Gastroesophageal sphincter (tissue), 4 donors: ENCODE results near the gene EFHC1. TPM values are rescaled to one million over a fixed set of nuclear protein-coding genes. Genes with fewer than 3 reads are reported as not detected.

Source experiments
- ATAC-seq: fragments of 150-250 bp; one replicate; pipeline ENCODE4 v1.9.1; 2016; ENCODE audit warnings: mild to moderate bottlenecking, moderate library complexity
- H3K27ac ChIP-seq, 4 donors: fragments of 200-600 bp; sonication (generic) in 3 of 4; 1 replicate in 3 of 4; 2 replicates in 1 of 4; pipeline ENCODE4 v1.5.1; 2016 to 2019
- H3K27me3 ChIP-seq: fragments of 200-600 bp; sonication (generic); one replicate; pipeline ENCODE4 v1.5.1; 2019
- H3K36me3 ChIP-seq, 2 donors: fragments of 200-600 bp; sonication (generic); one replicate each; pipeline ENCODE4 v1.5.1; 2019; ENCODE audit warnings: control low read depth in 1 of 2
- H3K4me1 ChIP-seq, 3 donors: fragments of 200-600 bp; sonication (generic); 1 replicate in 2 of 3; 2 replicates in 1 of 3; pipeline ENCODE4 v1.5.1; 2016 to 2019; ENCODE audit warnings: control low read depth in 2 of 3
- H3K4me3 ChIP-seq, 2 donors: fragments of 200-600 bp; sonication (generic); one replicate each; pipeline ENCODE4 v1.5.1; 2019; ENCODE audit warnings: mild to moderate bottlenecking in 1 of 2, moderate library complexity in 1 of 2
- H3K9me3 ChIP-seq, 3 donors: fragments of 200-600 bp; sonication (generic); one replicate each; pipeline ENCODE4 v1.5.1; 2017 to 2019; ENCODE audit warnings: control low read depth in 2 of 3
- EP300 ChIP-seq: sonication (generic); formaldehyde crosslinking; IDR thresholded peaks from one replicate; pipeline ENCODE4 v1.6.1; 2017; ENCODE audit warnings: antibody characterized with exemption, mild to moderate bottlenecking
- POLR2A ChIP-seq, 2 donors: fragments of 450-650 bp; IDR thresholded peaks; one replicate each; pipeline ENCODE4 v1.6.1; 2017; ENCODE audit warnings: antibody characterized with exemption in 2 of 2, mild to moderate bottlenecking in 2 of 2, moderate library complexity in 1 of 2
- POLR2AphosphoS5 ChIP-seq: sonication (generic); formaldehyde crosslinking; IDR thresholded peaks from one replicate; pipeline ENCODE4 v1.6.1; 2017; ENCODE audit warnings: antibody characterized with exemption
- WGBS, 2 donors: methylation state at CpG; one replicate each; pipeline ENCODE4 v1.1.5; 2018; ENCODE audit warnings: low coverage in 1 of 2; 5-methylcytosine and 5-hydroxymethylcytosine counted together
- total RNA-seq, 4 donors: library from RNA; depleted of rRNA; stranded (reverse); fragments of >200 nt; gene quantifications; one replicate each; pipeline ENCODE4 v1.1.0, GENCODE V29; 2016
- TF ChIP-seq, protein P1 (sequence below), 4 experiments: fragments of 200-600 bp in 2 of 4; fragments of 450-650 bp in 2 of 4; sonication (generic) in 1 of 4; IDR thresholded peaks; one replicate each; pipeline ENCODE4 v1.5.1; 2017 to 2019; ENCODE audit warnings: antibody characterized with exemption in 4 of 4, mild to moderate bottlenecking in 2 of 4, moderate library complexity in 2 of 4

EFHC1 gene
- total RNA-seq, 4 donors from 2014 or later: 5.1 to 27.4 (median 12.9) TPM

DNA sequence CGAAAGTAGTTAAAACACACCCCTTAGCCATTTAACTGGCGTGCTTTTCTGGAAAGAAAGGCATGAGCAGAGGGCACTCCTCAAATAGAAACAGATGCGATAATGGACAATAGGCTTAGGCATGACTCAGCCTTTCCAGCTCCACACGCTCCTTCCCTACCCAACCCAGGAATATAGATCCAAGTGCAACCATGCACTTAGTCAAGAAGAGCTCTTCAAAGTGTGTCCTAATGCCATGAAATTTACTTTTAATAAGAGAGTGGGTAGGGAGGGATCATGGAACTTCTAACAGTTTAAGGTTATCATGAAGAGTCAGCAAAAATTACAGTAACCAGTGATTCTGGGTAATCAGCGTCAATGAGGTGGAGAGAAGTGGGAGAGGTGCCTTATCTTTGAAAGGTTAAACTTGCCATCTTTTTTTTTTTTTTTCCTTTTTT is 2.4 kb upstream of the EFHC1 start:
- Histone ChIP-seq H3K27ac (peak overlapping the region in 3 of 4 donors; percentile 3 to 22 (median 13)), H3K9me3 (no peaks in the 10 kb centered on the region), H3K36me3 (no peaks in the 10 kb centered on the region), H3K4me3 (no peak overlapping the region), H3K4me1 (peaks cover 0 to 31% (median 0%) of the 10 kb centered on the region in 3 donors), H3K27me3 (no peaks in the 10 kb centered on the region)
- ATAC-seq: no peak
- TF ChIP-seq, protein P1, sequence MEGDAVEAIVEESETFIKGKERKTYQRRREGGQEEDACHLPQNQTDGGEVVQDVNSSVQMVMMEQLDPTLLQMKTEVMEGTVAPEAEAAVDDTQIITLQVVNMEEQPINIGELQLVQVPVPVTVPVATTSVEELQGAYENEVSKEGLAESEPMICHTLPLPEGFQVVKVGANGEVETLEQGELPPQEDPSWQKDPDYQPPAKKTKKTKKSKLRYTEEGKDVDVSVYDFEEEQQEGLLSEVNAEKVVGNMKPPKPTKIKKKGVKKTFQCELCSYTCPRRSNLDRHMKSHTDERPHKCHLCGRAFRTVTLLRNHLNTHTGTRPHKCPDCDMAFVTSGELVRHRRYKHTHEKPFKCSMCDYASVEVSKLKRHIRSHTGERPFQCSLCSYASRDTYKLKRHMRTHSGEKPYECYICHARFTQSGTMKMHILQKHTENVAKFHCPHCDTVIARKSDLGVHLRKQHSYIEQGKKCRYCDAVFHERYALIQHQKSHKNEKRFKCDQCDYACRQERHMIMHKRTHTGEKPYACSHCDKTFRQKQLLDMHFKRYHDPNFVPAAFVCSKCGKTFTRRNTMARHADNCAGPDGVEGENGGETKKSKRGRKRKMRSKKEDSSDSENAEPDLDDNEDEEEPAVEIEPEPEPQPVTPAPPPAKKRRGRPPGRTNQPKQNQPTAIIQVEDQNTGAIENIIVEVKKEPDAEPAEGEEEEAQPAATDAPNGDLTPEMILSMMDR (IDR thresholded peaks at IDR 0.05): no peak
- TF ChIP-seq EP300 (no peak), POLR2AphosphoS5 (no peak), POLR2A (IDR thresholded peaks at IDR 0.05) (no peak)
- 23 to 44% methylated on average over 5 of the region's 5 CpGs for WGBS, 2 donors

DNA sequence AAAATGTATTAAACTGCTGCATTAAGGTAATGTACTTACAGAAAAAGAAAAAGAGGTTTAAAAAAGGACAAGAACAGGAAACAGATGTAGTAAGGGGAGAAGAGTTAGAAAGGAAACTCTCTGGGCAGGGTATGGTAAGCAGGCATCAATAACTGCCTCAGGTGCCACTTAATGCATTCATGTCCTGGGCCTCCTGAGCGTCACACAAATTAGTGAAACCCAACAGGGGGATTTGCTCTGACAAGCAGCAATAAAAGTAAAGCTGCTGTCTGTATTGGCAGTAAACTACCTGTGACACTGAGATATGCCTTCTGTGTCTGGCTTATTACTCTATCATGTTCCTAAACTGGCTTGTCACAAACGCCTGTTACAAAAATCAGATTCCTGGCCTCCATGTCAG is 1.5 kb upstream of the EFHC1 start:
- Histone ChIP-seq H3K27me3 (no peaks in the 10 kb centered on the region), H3K4me3 (no peak overlapping the region), H3K27ac (no peak overlapping the region), H3K36me3 (no peaks in the 10 kb centered on the region), H3K9me3 (no peaks in the 10 kb centered on the region), H3K4me1 (peaks cover 0 to 31% (median 0%) of the 10 kb centered on the region in 3 donors)
- ATAC-seq: no peak
- TF ChIP-seq EP300: no peak
- TF ChIP-seq POLR2AphosphoS5: no peak
- TF ChIP-seq POLR2A (IDR thresholded peaks at IDR 0.05): no peak
- TF ChIP-seq, protein P1 (IDR thresholded peaks at IDR 0.05): no peak
- WGBS, 2 donors: 56 to 88% methylated on average over 1 to 2 of the region's 2 CpGs

DNA sequence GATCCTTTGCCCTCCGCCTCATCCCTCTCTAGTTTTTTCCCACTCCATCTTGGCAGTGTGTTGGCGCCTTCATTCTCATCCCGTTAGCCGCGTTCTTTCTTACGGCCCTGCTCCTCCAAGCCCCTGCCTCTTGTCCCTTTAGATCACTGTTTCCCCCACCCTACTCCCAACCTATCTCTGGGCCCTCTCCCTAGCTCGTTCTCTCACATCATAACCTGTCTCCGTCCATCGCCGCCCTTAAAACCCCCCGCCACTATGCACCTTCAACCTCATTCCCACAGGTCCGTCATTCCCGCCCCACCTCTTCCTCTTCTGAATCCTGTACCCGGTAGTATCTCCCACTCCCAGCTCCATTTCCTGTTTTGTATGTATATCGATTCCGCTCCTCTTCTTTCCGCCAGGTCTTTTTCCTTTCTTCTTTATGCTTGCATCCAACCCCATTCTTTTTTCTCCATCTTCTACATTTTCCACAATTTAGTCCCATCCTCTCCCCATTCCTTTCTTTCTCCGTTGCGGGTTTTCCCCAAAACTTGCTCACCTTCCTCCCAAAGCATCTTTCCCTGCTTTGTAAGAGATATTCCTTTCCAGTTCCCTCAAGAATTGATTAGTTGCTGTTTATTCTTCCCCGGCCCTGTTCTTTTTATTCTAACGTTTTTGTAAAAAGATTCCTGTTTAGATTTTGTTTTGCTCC is 671 bp downstream of the EFHC1 start:
- Histone ChIP-seq H3K36me3 (peaks cover 0 to 14% of the 10 kb centered on the region in 2 donors), H3K4me3 (peak overlapping the region; percentile 44 to 77), H3K4me1 (peaks cover 0 to 31% (median 0%) of the 10 kb centered on the region in 3 donors), H3K27me3 (no peaks in the 10 kb centered on the region), H3K27ac (peak overlapping the region in 3 of 4 donors; percentile 86 to 88 (median 88)), H3K9me3 (no peaks in the 10 kb centered on the region)
- no peak for ATAC-seq
- TF ChIP-seq EP300: no peak
- no peak for TF ChIP-seq POLR2AphosphoS5
- TF ChIP-seq, protein P1 (IDR thresholded peaks at IDR 0.05): no peak
- TF ChIP-seq POLR2A (IDR thresholded peaks at IDR 0.05): no peak
- 3 to 4% methylated on average over 21 of the region's 21 CpGs for WGBS, 2 donors

DNA sequence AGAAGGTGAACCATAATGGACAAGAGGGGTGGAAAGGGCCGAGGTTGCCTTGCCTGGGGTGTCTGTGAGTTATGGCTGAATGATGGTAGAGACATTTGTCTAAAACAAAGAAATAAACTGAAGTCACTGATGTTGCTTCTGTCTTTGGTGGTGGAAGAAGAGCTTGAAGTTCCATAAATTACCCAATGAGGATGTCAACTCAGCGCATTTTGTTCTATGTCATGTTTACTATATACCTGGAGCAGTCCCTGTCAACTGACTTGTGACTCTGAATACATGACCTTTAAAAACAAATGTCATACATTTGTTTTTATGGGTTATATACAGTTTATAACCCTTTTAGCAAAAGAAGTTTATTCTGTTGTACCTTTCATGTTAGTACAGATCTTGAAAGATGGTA is 2.0 kb downstream of the EFHC1 start:
- Histone ChIP-seq H3K4me3 (no peak overlapping the region), H3K36me3 (peaks cover 0 to 16% of the 10 kb centered on the region in 2 donors), H3K27ac (no peak overlapping the region), H3K27me3 (no peaks in the 10 kb centered on the region), H3K4me1 (peaks cover 0 to 21% (median 0%) of the 10 kb centered on the region in 3 donors), H3K9me3 (no peaks in the 10 kb centered on the region)
- ATAC-seq: no peak
- WGBS, 2 donors: 93 to 100% methylated on average over 1 to 2 of the region's 2 CpGs
- no peak for TF ChIP-seq POLR2AphosphoS5
- TF ChIP-seq, protein P1 (IDR thresholded peaks at IDR 0.05): no peak

DNA sequence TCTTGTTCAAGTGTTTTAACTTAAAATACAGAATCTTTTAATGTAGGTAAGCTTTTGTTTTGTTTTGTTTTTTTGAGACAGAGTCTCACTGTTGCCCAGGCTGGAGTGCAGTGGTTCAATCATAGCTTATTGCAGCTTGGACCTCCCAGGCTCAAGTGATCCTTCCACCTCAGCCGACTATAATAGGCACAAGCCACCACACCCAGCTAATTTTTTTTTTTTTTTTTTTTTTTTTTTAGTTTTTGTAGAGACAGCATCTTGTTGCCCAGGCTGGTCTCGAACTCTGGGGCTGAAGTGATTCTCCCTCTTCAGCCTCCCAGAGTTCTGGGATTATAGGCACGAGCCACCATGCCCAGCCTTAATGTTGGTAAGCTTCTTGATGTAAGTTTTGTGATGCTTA is 3.3 kb downstream of the EFHC1 start:
- TF ChIP-seq, protein P1 (IDR thresholded peaks at IDR 0.05): no peak
- TF ChIP-seq POLR2A (IDR thresholded peaks at IDR 0.05) (no peak), EP300 (no peak), POLR2AphosphoS5 (no peak)
- no peaks in the 10 kb centered on the region for H3K27me3 ChIP-seq
- peaks cover 0 to 19% of the 10 kb centered on the region in 2 donors for H3K36me3 ChIP-seq
- H3K9me3 ChIP-seq: no peaks in the 10 kb centered on the region
- no peak for ATAC-seq
- WGBS, 2 donors: 64 to 88% methylated on average over 1 to 2 of the region's 3 CpGs
- no peak overlapping the region for H3K4me3 ChIP-seq
- peaks cover 0 to 17% (median 0%) of the 10 kb centered on the region in 3 donors for H3K4me1 ChIP-seq
- H3K27ac ChIP-seq: peak overlapping the region in 2 of 4 donors; percentile 22 to 34
